Prostate gland (tissue), 2 donors: ENCODE data around the gene TNP2. TPM values are rescaled to one million over a fixed set of nuclear protein-coding genes. Genes with fewer than 3 reads are reported as not detected.

Source experiments
- DNase-seq: peaks from one replicate; pipeline ENCODE4 v3.0.0-alpha.2; 2019; ENCODE audit warnings: low spot score
- H3K27ac ChIP-seq, 2 donors: fragments of 200-600 bp; sonication (generic); 2 replicates each; pipeline ENCODE4 v1.5.1; 2017 to 2019
- H3K27me3 ChIP-seq: fragments of 200-600 bp; sonication (generic); replicated peaks from 2 replicates; pipeline ENCODE4 v1.5.1; 2019; ENCODE audit not compliant: insufficient read depth
- H3K36me3 ChIP-seq, 2 donors: fragments of 200-600 bp; sonication (generic); 1 replicate in 1 of 2; 2 replicates in 1 of 2; pipeline versions ENCODE4 v1.5.1 to v1.8.1; 2017 to 2019
- H3K4me1 ChIP-seq: fragments of 200-600 bp; sonication (generic); replicated peaks from 2 replicates; pipeline ENCODE4 v1.5.1; 2019
- H3K4me3 ChIP-seq, 2 donors: fragments of 200-600 bp; sonication (generic); 2 replicates each; pipeline ENCODE4 v1.5.1; 2017 to 2019
- H3K9me3 ChIP-seq: fragments of 200-600 bp; sonication (generic); 2 replicates; pipeline ENCODE4 v1.5.1; 2017
- CTCF ChIP-seq, 4 experiments: fragments of 200-600 bp in 2 of 4; fragments of 450-650 bp in 2 of 4; sonication (generic) in 2 of 4; IDR thresholded peaks; 1 replicate in 3 of 4; 2 replicates in 1 of 4; pipeline ENCODE4 v1.5.1; 2016 to 2019; ENCODE audit warnings: antibody characterized with exemption in 4 of 4, mild to moderate bottlenecking in 2 of 4, moderate library complexity in 2 of 4
- POLR2A ChIP-seq: fragments of 450-650 bp; IDR thresholded peaks from one replicate; pipeline ENCODE4 v1.6.1; 2016; ENCODE audit warnings: antibody characterized with exemption, mild to moderate bottlenecking
- POLR2AphosphoS5 ChIP-seq: sonication (generic); formaldehyde crosslinking; IDR thresholded peaks from one replicate; pipeline ENCODE4 v1.6.1; 2017; ENCODE audit warnings: antibody characterized with exemption
- WGBS: methylation state at CpG from one replicate; pipeline ENCODE4 v1.1.5; 2018; 5-methylcytosine and 5-hydroxymethylcytosine counted together
- intact Hi-C: fragments of 100-400 bp; cut with DNase I; formaldehyde crosslinking; loops from one replicate; pipeline ENCODE4 v1.14.2; 2022
- total RNA-seq, 2 donors: library from RNA; depleted of rRNA; stranded (reverse); fragments of >200 nt; gene quantifications; one replicate each; pipeline ENCODE4 v1.1.0, GENCODE V29; 2016

The TNP2 gene
- total RNA-seq, 2 donors from 2014 or later, result not detected

- DNase-seq, result no peak
- H3K9me3 ChIP-seq, result no peaks in the 10 kb centered on the region
- no peak within 1 kb of the TSS for H3K27ac ChIP-seq
- 68% methylated on average over 30 of the region's 30 CpGs for WGBS
- H3K36me3 ChIP-seq, result no peaks in the 10 kb centered on the region
- H3K4me3 ChIP-seq, result no peak within 1 kb of the TSS
- TF ChIP-seq CTCF (IDR thresholded peaks at IDR 0.05) (no peak), POLR2A (no peak), POLR2AphosphoS5 (no peak)
- H3K4me1 ChIP-seq, result no peaks in the 10 kb centered on the region
- intact Hi-C loops, result no loop called here
- no peaks in the 10 kb centered on the region for H3K27me3 ChIP-seq
These were observed 4.0 kb upstream of the TNP2 start, which contains the start of gene PRM3 for GRCh38 chr16:11272921-11273720. Gene PRM3 (minus strand): TSS chr16:11273629. CDS start chr16:11273595, 34 bp downstream.

GRCh38 chr16:11272484-11272883 lies 3.4 kb upstream of the TNP2 start:
- intact Hi-C loops, result no loop called here
- no peaks in the 10 kb centered on the region for H3K27me3 ChIP-seq
- 76% methylated on average over 6 of the region's 6 CpGs for WGBS
- no peaks in the 10 kb centered on the region for H3K9me3 ChIP-seq
- no peaks in the 10 kb centered on the region for H3K36me3 ChIP-seq
- no peaks in the 10 kb centered on the region for H3K4me1 ChIP-seq
- no peak for DNase-seq
- H3K4me3 ChIP-seq, result no peak overlapping the region
- TF ChIP-seq POLR2A (no peak), POLR2AphosphoS5 (no peak), CTCF (IDR thresholded peaks at IDR 0.05) (no peak)
- no peak overlapping the region for H3K27ac ChIP-seq

DNA sequence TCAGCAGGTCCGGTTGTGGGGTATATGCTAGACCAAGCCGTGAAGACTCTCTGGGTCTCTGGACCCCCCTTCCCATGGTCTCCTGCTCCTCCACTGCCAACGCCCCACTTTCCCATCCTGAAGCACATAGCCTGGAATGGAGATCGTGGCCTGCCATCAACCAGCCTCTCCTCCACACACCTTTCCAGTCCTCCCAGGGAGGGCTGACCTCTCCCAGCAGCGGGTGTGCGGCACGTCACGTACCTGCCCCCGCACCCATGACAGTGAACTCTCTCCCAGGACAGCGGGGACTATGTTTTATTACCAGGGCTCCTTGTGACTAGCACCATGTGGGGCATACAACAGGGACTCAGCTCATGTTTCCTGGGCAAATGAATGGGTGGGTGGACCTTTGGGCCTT lies 2.5 kb upstream of the TNP2 start:
- Histone ChIP-seq H3K4me1 (no peaks in the 10 kb centered on the region), H3K27ac (no peak overlapping the region), H3K27me3 (no peaks in the 10 kb centered on the region), H3K9me3 (no peaks in the 10 kb centered on the region), H3K4me3 (no peak overlapping the region), H3K36me3 (no peaks in the 10 kb centered on the region)
- DNase-seq, result no peak
- no peak for TF ChIP-seq POLR2AphosphoS5
- TF ChIP-seq CTCF (IDR thresholded peaks at IDR 0.05), result no peak
- no peak for TF ChIP-seq POLR2A
- over 99% methylated on average over 10 of the region's 10 CpGs for WGBS
- intact Hi-C loops, result no loop called here

- H3K4me1 ChIP-seq, result no peaks in the 10 kb centered on the region
- H3K4me3 ChIP-seq, result no peak overlapping the region
- intact Hi-C loops, result no loop called here
- DNase-seq, result no peak
- no peaks in the 10 kb centered on the region for H3K9me3 ChIP-seq
- no peak overlapping the region for H3K27ac ChIP-seq
- no peaks in the 10 kb centered on the region for H3K27me3 ChIP-seq
- WGBS, result 95% methylated on average over 2 of the region's 2 CpGs
- no peaks in the 10 kb centered on the region for H3K36me3 ChIP-seq
- no peak for TF ChIP-seq CTCF (IDR thresholded peaks at IDR 0.05)
- TF ChIP-seq POLR2A, result no peak
- no peak for TF ChIP-seq POLR2AphosphoS5
These were observed 1.6 kb upstream of the TNP2 start for GRCh38 chr16:11270602-11271162.

GRCh38 chr16:11265124-11265523 lies 4.0 kb downstream of the TNP2 start:
- DNase-seq, result no peak
- 91% methylated on average over 7 of the region's 7 CpGs for WGBS

More at GRCh38 chr16:11265124-11265523, 4.0 kb downstream of the TNP2 start:
- Histone ChIP-seq H3K36me3 (no peaks in the 10 kb centered on the region), H3K4me1 (no peaks in the 10 kb centered on the region), H3K27me3 (no peaks in the 10 kb centered on the region), H3K4me3 (no peak overlapping the region), H3K27ac (no peak overlapping the region), H3K9me3 (no peaks in the 10 kb centered on the region)
- TF ChIP-seq POLR2A, result no peak
- no peak for TF ChIP-seq POLR2AphosphoS5
- no peak for TF ChIP-seq CTCF (IDR thresholded peaks at IDR 0.05)
- intact Hi-C loops, result no loop called here
